Loucy (cell line): ENCODE measurements around the gene ZNF41.

Source experiments
- CTCF ChIP-seq: fragments of 200-600 bp; sonication (generic); conservative IDR thresholded peaks from 2 replicates; pipeline ENCODE4 v1.5.1; 2014; ENCODE audit warnings: mild to moderate bottlenecking, antibody characterized with exemption, low read length
- EZH2phosphoT487 ChIP-seq: fragments of 200-600 bp; IDR thresholded peaks from 2 replicates; pipeline ENCODE4 v1.6.1; 2018; ENCODE audit warnings: antibody characterized with exemption, mild to moderate bottlenecking, moderate library complexity, borderline replicate concordance

GRCh38 chrX:47500554-47500953 lies 17.5 kb upstream of the ZNF41 start:
- TF ChIP-seq CTCF: no peak
- no peak for TF ChIP-seq EZH2phosphoT487
